ENCODE data around the gene SETD3. TPM values are rescaled to one million over a fixed set of nuclear protein-coding genes. Genes with fewer than 3 reads are reported as not detected.

Gene SETD3
- total and polyA plus RNA-seq, 10 of the 15 experiments (the other 5 are each of a cell fraction or from before 2014, with no cell fraction given) = 11.3 to 44.2 (median 36.5) TPM

GRCh38 chr14:99523704-99524055 is 43.0 kb upstream of the SETD3 start:
- DNase-seq (ENCODE audit: low read depth, low spot score) = no peak
- Histone ChIP-seq H3K4me1 (ENCODE audit: control insufficient read depth, insufficient read depth, low read length) (no peaks in the 10 kb centered on the region), H3K9ac (ENCODE audit: control insufficient read depth, insufficient read depth, low read length) (no peak overlapping the region), H3K4me2 (ENCODE audit: control insufficient read depth, insufficient read depth) (no peak overlapping the region), H4K20me1 (ENCODE audit: control insufficient read depth, insufficient read depth) (no peaks in the 10 kb centered on the region), H3K9me3 (replicated peaks; ENCODE audit: control insufficient read depth, insufficient read depth, low read length) (no peaks in the 10 kb centered on the region), H3K27ac (ENCODE audit: control insufficient read depth, insufficient read depth) (no peak overlapping the region), H3K27me3 (replicated peaks in 1 of 2; ENCODE audit: control insufficient read depth in 2 of 2, insufficient read depth in 2 of 2, low read length in 1 of 2) (no peaks in the 10 kb centered on the region), H3K79me2 (ENCODE audit: control insufficient read depth, insufficient read depth, low read length) (no peaks in the 10 kb centered on the region), H3K36me3 (ENCODE audit: control insufficient read depth in 2 of 2, insufficient read depth in 2 of 2, low read length in 1 of 2) (no peaks in the 10 kb centered on the region), H3K4me3 (no peak overlapping the region), H2AFZ (ENCODE audit: control insufficient read depth, low read depth, low read length) (no peak overlapping the region)
- intact Hi-C loops (cut with micrococcal nuclease; ENCODE audit: unreplicated experiment) = no loop called here
- no peak for TF ChIP-seq RAD51 (IDR thresholded peaks at IDR 0.05)
- TF ChIP-seq NR2C1 (IDR thresholded peaks at IDR 0.05) = no peak
- TF ChIP-seq, protein P1, sequence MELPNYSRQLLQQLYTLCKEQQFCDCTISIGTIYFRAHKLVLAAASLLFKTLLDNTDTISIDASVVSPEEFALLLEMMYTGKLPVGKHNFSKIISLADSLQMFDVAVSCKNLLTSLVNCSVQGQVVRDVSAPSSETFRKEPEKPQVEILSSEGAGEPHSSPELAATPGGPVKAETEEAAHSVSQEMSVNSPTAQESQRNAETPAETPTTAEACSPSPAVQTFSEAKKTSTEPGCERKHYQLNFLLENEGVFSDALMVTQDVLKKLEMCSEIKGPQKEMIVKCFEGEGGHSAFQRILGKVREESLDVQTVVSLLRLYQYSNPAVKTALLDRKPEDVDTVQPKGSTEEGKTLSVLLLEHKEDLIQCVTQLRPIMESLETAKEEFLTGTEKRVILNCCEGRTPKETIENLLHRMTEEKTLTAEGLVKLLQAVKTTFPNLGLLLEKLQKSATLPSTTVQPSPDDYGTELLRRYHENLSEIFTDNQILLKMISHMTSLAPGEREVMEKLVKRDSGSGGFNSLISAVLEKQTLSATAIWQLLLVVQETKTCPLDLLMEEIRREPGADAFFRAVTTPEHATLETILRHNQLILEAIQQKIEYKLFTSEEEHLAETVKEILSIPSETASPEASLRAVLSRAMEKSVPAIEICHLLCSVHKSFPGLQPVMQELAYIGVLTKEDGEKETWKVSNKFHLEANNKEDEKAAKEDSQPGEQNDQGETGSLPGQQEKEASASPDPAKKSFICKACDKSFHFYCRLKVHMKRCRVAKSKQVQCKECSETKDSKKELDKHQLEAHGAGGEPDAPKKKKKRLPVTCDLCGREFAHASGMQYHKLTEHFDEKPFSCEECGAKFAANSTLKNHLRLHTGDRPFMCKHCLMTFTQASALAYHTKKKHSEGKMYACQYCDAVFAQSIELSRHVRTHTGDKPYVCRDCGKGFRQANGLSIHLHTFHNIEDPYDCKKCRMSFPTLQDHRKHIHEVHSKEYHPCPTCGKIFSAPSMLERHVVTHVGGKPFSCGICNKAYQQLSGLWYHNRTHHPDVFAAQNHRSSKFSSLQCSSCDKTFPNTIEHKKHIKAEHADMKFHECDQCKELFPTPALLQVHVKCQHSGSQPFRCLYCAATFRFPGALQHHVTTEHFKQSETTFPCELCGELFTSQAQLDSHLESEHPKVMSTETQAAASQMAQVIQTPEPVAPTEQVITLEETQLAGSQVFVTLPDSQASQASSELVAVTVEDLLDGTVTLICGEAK (IDR thresholded peaks at IDR 0.05; ENCODE audit: borderline replicate concordance) = no peak
- TF ChIP-seq DPF2 (IDR thresholded peaks at IDR 0.05) = no peak
- no peak for TF ChIP-seq CREM (IDR thresholded peaks at IDR 0.05; ENCODE audit: low read depth)
- no peak for TF ChIP-seq KAT2A (conservative IDR thresholded peaks at IDR 0.05; ENCODE audit: control insufficient read depth, low read depth, low read length)
- no peak for TF ChIP-seq CHD4 (IDR thresholded peaks at IDR 0.05)
- no peak for TF ChIP-seq MTA3 (IDR thresholded peaks at IDR 0.05; ENCODE audit: borderline replicate concordance, low read length)
- no peak for TF ChIP-seq USF2 (IDR thresholded peaks at IDR 0.05; ENCODE audit: borderline replicate concordance, low read depth, low read length)
- TF ChIP-seq BCLAF1 (IDR thresholded peaks at IDR 0.05) = no peak
- TF ChIP-seq JUNB (IDR thresholded peaks at IDR 0.05) = no peak
- no peak for TF ChIP-seq POU2F2 (IDR thresholded peaks at IDR 0.05; ENCODE audit: borderline replicate concordance, low read depth, low read length)
- no peak for TF ChIP-seq EZH2 (IDR thresholded peaks at IDR 0.05; ENCODE audit: borderline replicate concordance, control insufficient read depth, low read depth, low read length)
- TF ChIP-seq CREB1 (IDR thresholded peaks at IDR 0.05; ENCODE audit: low read depth) = no peak
- TF ChIP-seq ZSCAN29 (IDR thresholded peaks at IDR 0.05) = no peak
- TF ChIP-seq SPI1 (IDR thresholded peaks at IDR 0.05; ENCODE audit: borderline replicate concordance, insufficient read depth, low read depth, low read length) = no peak
- CTCF ChIA-PET = interaction anchor here (0.9 to 1.1 kb wide), 2 partner anchors 99 to 105 kb away, joined by 3 to 4 read pairs; no protein-coding TSS in a partner anchor
- in situ Hi-C loops (cut with MboI) = loop anchor here (5.0 kb wide), 1 partner anchor 99 kb away; no protein-coding TSS in a partner anchor
- no peak for ATAC-seq
- no TSS peak for BruUV-seq (replicated peaks)
- SMC1A ChIA-PET (ENCODE audit: uncharacterized antibody, unreplicated experiment) = interaction anchor here (1.2 kb wide), 2 partner anchors 104 to 356 kb away, joined by 3 to 4 read pairs; no protein-coding TSS in a partner anchor
- no peak for FAIRE-seq
- 23% methylated on average over 5 of the region's 5 CpGs for WGBS (ENCODE audit: insufficient coverage, insufficient replicate concordance, low lambda C conversion rate, missing lambda C conversion rate)
- POLR2A ChIA-PET = no interaction called here
- RAD21 ChIA-PET (ENCODE audit: unreplicated experiment) = interaction anchor here (1.9 kb wide), 1 partner anchor 105 kb away, joined by 6 read pairs; no protein-coding TSS in a partner anchor

All from GM12878 (cell line).